RPMI7951 (cell line): Measurements from ENCODE around the gene EMC9. TPM values are rescaled to one million over a fixed set of nuclear protein-coding genes. Genes with fewer than 3 reads are reported as not detected.

Experiments
- DNase-seq: peaks from one replicate; pipeline ENCODE4 v3.0.0-alpha.2; 2012; ENCODE audit warnings: low read depth
- total RNA-seq: library from RNA; depleted of rRNA; stranded (reverse); fragments of >200 nt; shearing (Covaris generic); gene quantifications from 2 replicates; pipeline ENCODE4 v1.2.3, GENCODE V29; 2014

EMC9 gene
- total RNA-seq, 1 experiment from 2014 or later = 25.8 TPM

GRCh38 chr14:24177041-24177825 lies 35.8 kb upstream of the EMC9 start:
- no peak for DNase-seq

GRCh38 chr14:24176599-24176998 lies 35.2 kb upstream of the EMC9 start:
- DNase-seq = no peak

- no peak for DNase-seq
Measured at GRCh38 chr14:24172871-24173281, 31.5 kb upstream of the EMC9 start.

GRCh38 chr14:24172261-24172860 lies 31.0 kb upstream of the EMC9 start:
- no peak for DNase-seq

- no peak for DNase-seq
Measured at GRCh38 chr14:24171422-24172260, 30.2 kb upstream of the EMC9 start, which contains the start of gene REC8. Gene REC8 (plus strand): TSS chr14:24172080. CDS start chr14:24172553, 473 bp downstream.

- DNase-seq = no peak
Measured at GRCh38 chr14:24167469-24168114, 26.2 kb upstream of the EMC9 start.

- no peak for DNase-seq
Measured at GRCh38 chr14:24165785-24166184, 24.4 kb upstream of the EMC9 start.

GRCh38 chr14:24164518-24164991 lies 23.2 kb upstream of the EMC9 start:
- DNase-seq = no peak

GRCh38 chr14:24162093-24162492 lies 20.7 kb upstream of the EMC9 start:
- DNase-seq = no peak

GRCh38 chr14:24160850-24161804 lies 19.7 kb upstream of the EMC9 start, which contains the start of gene IRF9:
Gene IRF9 (plus strand): TSS chr14:24161265. CDS start chr14:24162145, 880 bp downstream.
- peak; percentile 92 for DNase-seq

GRCh38 chr14:24160499-24160849 lies 19.1 kb upstream of the EMC9 start:
- no peak for DNase-seq

GRCh38 chr14:24159777-24160498 lies 18.5 kb upstream of the EMC9 start:
- no peak for DNase-seq

GRCh38 chr14:24157331-24157730 lies 15.9 kb upstream of the EMC9 start:
- DNase-seq = no peak

GRCh38 chr14:24156840-24157239 lies 15.4 kb upstream of the EMC9 start:
- no peak for DNase-seq

- DNase-seq = no peak
Measured at GRCh38 chr14:24155100-24155499, 13.7 kb upstream of the EMC9 start.

- DNase-seq = no peak
Measured at GRCh38 chr14:24151404-24152080, 10.2 kb upstream of the EMC9 start.

- no peak for DNase-seq
Measured at GRCh38 chr14:24150993-24151392, 9.6 kb upstream of the EMC9 start.

- DNase-seq = no peak
Measured at GRCh38 chr14:24150567-24150966, 9.2 kb upstream of the EMC9 start.

- no peak for DNase-seq
Measured at GRCh38 chr14:24150061-24150460, 8.7 kb upstream of the EMC9 start.
